H9 (cell line): Measurements from ENCODE around the gene MSL3B.

Experiments
- DNase-seq: peaks from one replicate; pipeline ENCODE4 v3.0.0-alpha.2; 2017
- H2AFZ ChIP-seq: one replicate; pipeline ENCODE4 v1.6.1; 2013; ENCODE audit warnings: mild to moderate bottlenecking, low read length, control low read depth, moderate library complexity
- H2AK5ac ChIP-seq: 2 replicates; pipeline ENCODE4 v1.6.1; 2013; ENCODE audit warnings: low read length, control low read depth, mixed read lengths; ENCODE audit not compliant: insufficient read length
- H2BK120ac ChIP-seq: one replicate; pipeline ENCODE4 v1.6.1; 2013; ENCODE audit warnings: low read depth, mild to moderate bottlenecking, low read length, control low read depth, inconsistent platforms; ENCODE audit not compliant: poor library complexity, severe bottlenecking
- H2BK12ac ChIP-seq: 2 replicates; pipeline ENCODE4 v1.6.1; 2013; ENCODE audit warnings: low read length, control low read depth, mixed read lengths, low read depth; ENCODE audit not compliant: insufficient read length
- H2BK15ac ChIP-seq: 2 replicates; pipeline ENCODE4 v1.6.1; 2013; ENCODE audit warnings: low read depth, low read length, control low read depth
- H2BK20ac ChIP-seq: one replicate; pipeline ENCODE4 v1.6.1; 2013; ENCODE audit warnings: low read depth, mild to moderate bottlenecking, low read length, control low read depth, inconsistent platforms; ENCODE audit not compliant: poor library complexity, severe bottlenecking
- H2BK5ac ChIP-seq: 2 replicates; pipeline ENCODE4 v1.6.1; 2013; ENCODE audit warnings: low read length, control low read depth, mixed read lengths; ENCODE audit not compliant: insufficient read length
- H3K14ac ChIP-seq: 2 replicates; pipeline ENCODE4 v1.6.1; 2013; ENCODE audit warnings: low read length, control low read depth; ENCODE audit not compliant: insufficient read depth
- H3K18ac ChIP-seq: 2 replicates; pipeline ENCODE4 v1.6.1; 2013; ENCODE audit warnings: low read depth, mild to moderate bottlenecking, mixed read lengths, low read length, control low read depth; ENCODE audit not compliant: insufficient read length
- H3K23ac ChIP-seq: 2 replicates; pipeline ENCODE4 v1.6.1; 2013; ENCODE audit warnings: low read length, control low read depth, mixed read lengths, low read depth; ENCODE audit not compliant: insufficient read length
- H3K23me2 ChIP-seq: 2 replicates; pipeline ENCODE4 v1.6.1; 2013; ENCODE audit warnings: low read depth, mild to moderate bottlenecking, mixed read lengths, low read length, control low read depth; ENCODE audit not compliant: insufficient read length, poor library complexity, severe bottlenecking
- H3K27ac ChIP-seq: 2 replicates; pipeline ENCODE4 v1.5.1; 2013; ENCODE audit warnings: low read length, control low read depth, mixed read lengths, low read depth; ENCODE audit not compliant: insufficient read length
- H3K27me3 ChIP-seq: 2 replicates; pipeline ENCODE4 v1.6.1; 2013; ENCODE audit warnings: low read length, control low read depth, inconsistent platforms; ENCODE audit not compliant: insufficient read depth
- H3K4ac ChIP-seq: 2 replicates; pipeline ENCODE4 v1.6.1; 2013; ENCODE audit warnings: low read depth, mild to moderate bottlenecking, control low read depth, inconsistent platforms, low read length, moderate library complexity
- H3K4me1 ChIP-seq: 2 replicates; pipeline ENCODE4 v1.6.1; 2013; ENCODE audit warnings: low read length, control low read depth, inconsistent platforms; ENCODE audit not compliant: insufficient read depth
- H3K4me2 ChIP-seq: 2 replicates; pipeline ENCODE4 v1.6.1; 2013; ENCODE audit warnings: low read length, control low read depth, mixed read lengths; ENCODE audit not compliant: insufficient read length, insufficient read depth
- H3K56ac ChIP-seq: 2 replicates; pipeline ENCODE4 v1.6.1; 2013; ENCODE audit warnings: low read depth, mild to moderate bottlenecking, mixed read lengths, low read length, control low read depth; ENCODE audit not compliant: insufficient read length
- H3K79me1 ChIP-seq: 2 replicates; pipeline ENCODE4 v1.6.1; 2013; ENCODE audit warnings: low read depth, mild to moderate bottlenecking, moderate library complexity, low read length, control low read depth, inconsistent platforms; ENCODE audit not compliant: insufficient read depth, poor library complexity, severe bottlenecking
- H3K79me2 ChIP-seq: 2 replicates; pipeline ENCODE4 v1.6.1; 2013; ENCODE audit warnings: low read length, control low read depth, inconsistent platforms; ENCODE audit not compliant: insufficient read depth
- H3K9ac ChIP-seq: 2 replicates; pipeline ENCODE4 v1.6.1; 2013; ENCODE audit warnings: low read length, control low read depth, mixed read lengths; ENCODE audit not compliant: insufficient read length; ENCODE audit errors: extremely low read depth
- H3K9me3 ChIP-seq: one replicate; pipeline ENCODE4 v1.6.1; 2013; ENCODE audit warnings: low read depth, low read length, inconsistent platforms; ENCODE audit not compliant: control insufficient read depth
- H3T11ph ChIP-seq: one replicate; pipeline ENCODE4 v1.6.1; 2013; ENCODE audit warnings: mild to moderate bottlenecking, low read length, control low read depth, inconsistent platforms
- H4K20me1 ChIP-seq: one replicate; pipeline ENCODE4 v1.6.1; 2013; ENCODE audit not compliant: control insufficient read depth, insufficient read length, insufficient read depth
- H4K5ac ChIP-seq: 2 replicates; pipeline ENCODE4 v1.6.1; 2013; ENCODE audit warnings: low read depth, mild to moderate bottlenecking, mixed read lengths, low read length, control low read depth; ENCODE audit not compliant: insufficient read length
- H4K8ac ChIP-seq: replicated peaks from 2 replicates; pipeline ENCODE4 v1.6.1; 2013; ENCODE audit warnings: low read length, control low read depth, mixed read lengths, low read depth; ENCODE audit not compliant: insufficient read length
- H4K91ac ChIP-seq: 2 replicates; pipeline ENCODE4 v1.6.1; 2013; ENCODE audit warnings: low read depth, mild to moderate bottlenecking, moderate library complexity, mixed read lengths, low read length, control low read depth; ENCODE audit not compliant: insufficient read length
- H3K27ac Mint-ChIP-seq, 3 experiments: 2 replicates in 2 of 3; 3 replicates in 1 of 3; pipeline ENCODE4 v1.8.0; 2020 to 2021; ENCODE audit warnings: mixed read lengths in 3 of 3, mild to moderate bottlenecking in 1 of 3, moderate library complexity in 1 of 3
- H3K27me3 Mint-ChIP-seq: 2 replicates; pipeline ENCODE4 v1.8.0; 2021; ENCODE audit warnings: low read depth, mild to moderate bottlenecking, moderate library complexity, mixed read lengths
- H3K36me3 Mint-ChIP-seq, 3 experiments: 2 replicates in 2 of 3; 3 replicates in 1 of 3; pipeline ENCODE4 v1.8.0; 2020 to 2021; ENCODE audit warnings: low read depth in 3 of 3, mixed read lengths in 3 of 3; ENCODE audit not compliant: insufficient read depth in 1 of 3
- H3K4me1 Mint-ChIP-seq, 2 experiments: 2 replicates each; pipeline ENCODE4 v1.8.0; 2020; ENCODE audit warnings: mixed read lengths in 2 of 2
- H3K4me3 Mint-ChIP-seq, 2 experiments: 2 replicates in 1 of 2; 3 replicates in 1 of 2; pipeline ENCODE4 v1.8.0; 2020 to 2021; ENCODE audit warnings: mild to moderate bottlenecking in 2 of 2, mixed read lengths in 2 of 2, moderate library complexity in 1 of 2
- H3K9me3 Mint-ChIP-seq, 2 experiments: 2 replicates in 1 of 2; 3 replicates in 1 of 2; pipeline ENCODE4 v1.8.0; 2020; ENCODE audit warnings: mild to moderate bottlenecking in 2 of 2, mixed read lengths in 2 of 2, moderate library complexity in 1 of 2
- CTCF ChIP-seq: fragments of 200-600 bp; sonication (generic); conservative IDR thresholded peaks from 3 replicates; pipeline ENCODE4 v1.8.0; 2021; ENCODE audit warnings: antibody characterized with exemption, mild to moderate bottlenecking
- WGBS: extraction: QIAGEN DNeasy Blood & Tissue Kit; methylation state at CpG from one replicate; pipeline ENCODE4 v1.1.7; 2013; ENCODE audit warnings: missing lambda C conversion rate, low lambda C conversion rate, mixed read lengths; ENCODE audit not compliant: insufficient read length; ENCODE audit errors: extremely low coverage; 5-methylcytosine and 5-hydroxymethylcytosine counted together

The MSL3B gene

DNA sequence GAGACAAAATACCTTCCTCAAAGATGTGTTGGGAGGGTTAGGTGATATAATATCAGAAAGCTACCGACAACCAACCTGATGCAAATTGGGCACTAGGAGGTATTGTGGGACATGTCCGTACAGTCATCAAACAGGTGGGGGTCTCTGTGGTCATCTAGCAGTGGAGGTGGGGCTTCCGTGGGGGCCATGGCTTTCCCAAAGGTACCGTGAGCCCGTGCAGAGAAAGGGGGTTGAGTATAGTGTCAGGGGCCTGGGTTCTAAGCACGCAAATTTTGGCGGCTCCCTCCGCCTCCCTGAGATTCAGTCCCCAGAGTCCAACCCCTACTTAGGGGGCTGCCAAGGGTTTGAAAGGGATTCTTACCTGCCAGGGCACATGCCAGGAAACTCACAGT is 46.5 kb downstream of the MSL3B start:
- no peak for TF ChIP-seq CTCF
- H3K27ac Mint-ChIP-seq: no peak overlapping the region; a peak in 1 of 7 replicates
- no peak overlapping the region; the same call in 1 of the 2 replicates for H3K14ac ChIP-seq
- H3K27ac ChIP-seq: no peak overlapping the region
- H3K23me2 ChIP-seq: no peaks in the 10 kb centered on the region
- H3K23ac ChIP-seq: no peak overlapping the region
- H3T11ph ChIP-seq: no peak overlapping the region
- no peaks in the 10 kb centered on the region for H4K20me1 ChIP-seq
- no peak overlapping the region for H2BK20ac ChIP-seq
- no peak overlapping the region for H3K56ac ChIP-seq
- no CpG with 5 or more reads among the region's 8 CpGs for WGBS
- peaks cover 4 to 5% of the 10 kb centered on the region in 2 experiments; a peak in 4 of 5 replicates for H3K9me3 Mint-ChIP-seq
- no peak overlapping the region for H4K91ac ChIP-seq
- no peak overlapping the region for H4K5ac ChIP-seq
- no peaks in the 10 kb centered on the region for H3K9me3 ChIP-seq
- H2BK5ac ChIP-seq: no peak overlapping the region
- no peak overlapping the region for H3K4me3 Mint-ChIP-seq
- H3K4me1 Mint-ChIP-seq: no peaks in the 10 kb centered on the region; a peak in 1 of 4 replicates
- no peaks in the 10 kb centered on the region for H3K36me3 Mint-ChIP-seq
- no peak overlapping the region for H3K4ac ChIP-seq
- H3K79me1 ChIP-seq: no peaks in the 10 kb centered on the region
- H3K18ac ChIP-seq: no peak overlapping the region
- H3K9ac ChIP-seq: no peak overlapping the region
- H3K27me3 ChIP-seq: no peaks in the 10 kb centered on the region
- no peaks in the 10 kb centered on the region for H3K79me2 ChIP-seq
- H2BK15ac ChIP-seq: no peak overlapping the region
- no peak overlapping the region for H4K8ac ChIP-seq
- H2AK5ac ChIP-seq: no peak overlapping the region
- no peak overlapping the region for H3K4me2 ChIP-seq
- DNase-seq: no peak
- peaks cover 1% of the 10 kb centered on the region; the same call in 1 of the 2 replicates for H3K27me3 Mint-ChIP-seq
- H2AFZ ChIP-seq: no peak overlapping the region
- no peak overlapping the region for H2BK12ac ChIP-seq
- no peak overlapping the region for H2BK120ac ChIP-seq
- H3K4me1 ChIP-seq: no peaks in the 10 kb centered on the region
